22Rv1 (cell line): ENCODE results near the gene TMEM126B.

Experiments
- ZFX ChIP-seq: fragments of 450-650 bp; IDR thresholded peaks from 2 replicates; pipeline ENCODE4 v1.6.1; 2017; ENCODE audit warnings: antibody characterized with exemption, borderline replicate concordance
- TF ChIP-seq, protein P1 (sequence below): fragments of 450-650 bp; IDR thresholded peaks from 2 replicates; pipeline ENCODE4 v1.5.1; 2017; ENCODE audit warnings: mild to moderate bottlenecking

DNA sequence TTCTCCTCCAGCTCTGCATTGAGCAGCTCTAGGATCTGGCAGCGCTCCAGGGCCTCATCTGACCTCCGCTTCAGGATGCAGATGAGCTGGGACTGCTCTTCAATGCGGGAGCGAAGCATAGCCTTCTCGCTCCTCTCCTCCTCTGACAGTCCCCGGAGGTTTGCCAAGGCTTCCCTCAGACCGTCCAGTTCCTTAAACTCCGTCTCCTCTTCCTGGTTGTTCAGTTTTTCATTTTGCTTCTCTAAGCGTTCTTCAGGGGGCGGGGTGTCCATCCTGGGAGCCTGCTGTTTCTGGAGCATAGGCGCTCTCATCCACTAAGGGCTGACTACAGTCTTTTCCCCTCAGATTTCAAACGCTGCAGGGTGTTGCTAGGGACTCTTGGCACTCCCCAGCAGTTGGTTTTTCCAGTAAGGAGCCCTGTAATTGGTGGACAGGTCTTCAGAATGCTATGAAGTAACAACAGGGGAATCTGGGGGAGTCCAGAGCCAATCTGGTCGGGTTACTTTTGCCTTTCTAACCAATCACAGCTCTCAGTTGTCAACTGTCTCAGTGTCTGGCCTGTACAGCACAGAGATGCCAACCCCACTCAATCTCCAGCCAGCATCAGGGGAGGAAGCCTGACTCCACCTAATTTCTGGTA, 57.5 kb downstream of the TMEM126B start, which contains the start of gene CCDC89:
- TF ChIP-seq, protein P1, sequence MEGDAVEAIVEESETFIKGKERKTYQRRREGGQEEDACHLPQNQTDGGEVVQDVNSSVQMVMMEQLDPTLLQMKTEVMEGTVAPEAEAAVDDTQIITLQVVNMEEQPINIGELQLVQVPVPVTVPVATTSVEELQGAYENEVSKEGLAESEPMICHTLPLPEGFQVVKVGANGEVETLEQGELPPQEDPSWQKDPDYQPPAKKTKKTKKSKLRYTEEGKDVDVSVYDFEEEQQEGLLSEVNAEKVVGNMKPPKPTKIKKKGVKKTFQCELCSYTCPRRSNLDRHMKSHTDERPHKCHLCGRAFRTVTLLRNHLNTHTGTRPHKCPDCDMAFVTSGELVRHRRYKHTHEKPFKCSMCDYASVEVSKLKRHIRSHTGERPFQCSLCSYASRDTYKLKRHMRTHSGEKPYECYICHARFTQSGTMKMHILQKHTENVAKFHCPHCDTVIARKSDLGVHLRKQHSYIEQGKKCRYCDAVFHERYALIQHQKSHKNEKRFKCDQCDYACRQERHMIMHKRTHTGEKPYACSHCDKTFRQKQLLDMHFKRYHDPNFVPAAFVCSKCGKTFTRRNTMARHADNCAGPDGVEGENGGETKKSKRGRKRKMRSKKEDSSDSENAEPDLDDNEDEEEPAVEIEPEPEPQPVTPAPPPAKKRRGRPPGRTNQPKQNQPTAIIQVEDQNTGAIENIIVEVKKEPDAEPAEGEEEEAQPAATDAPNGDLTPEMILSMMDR: no peak
- no peak for TF ChIP-seq ZFX
